ENCODE measurements around the gene TIMELESS. TPM values are rescaled to one million over a fixed set of nuclear protein-coding genes. Genes with fewer than 3 reads are reported as not detected.
"Not testable (repeated sequence)": the region's sequence is repeated elsewhere in the genome, so short reads cannot be mapped to it uniquely, and the experiment has no call there.

The TIMELESS gene
- total RNA-seq, 1 donor from 2014 or later, result 10.6 TPM

GRCh38 chr12:56451147-56451546, 1.9 kb upstream of the TIMELESS start:
- H3K27ac ChIP-seq, result no peak overlapping the region
- H3K36me3 ChIP-seq, result no peaks in the 10 kb centered on the region
- no peak overlapping the region for H3K4me3 ChIP-seq
- ATAC-seq, result no peak
- no peak for DNase-seq
- no peak for TF ChIP-seq CTCF (IDR thresholded peaks at IDR 0.05)
- H3K4me1 ChIP-seq, result peaks cover 12% of the 10 kb centered on the region
- H3K27me3 ChIP-seq (ENCODE audit: low read depth), result no peaks in the 10 kb centered on the region
- H3K9me3 ChIP-seq, result no peaks in the 10 kb centered on the region
- intact Hi-C loops (cut with DNase I), result no loop called here

- Histone ChIP-seq H3K4me3 (no peak overlapping the region), H3K9me3 (no peaks in the 10 kb centered on the region), H3K36me3 (no peaks in the 10 kb centered on the region), H3K27me3 (ENCODE audit: low read depth) (no peaks in the 10 kb centered on the region), H3K27ac (no peak overlapping the region), H3K4me1 (peaks cover 12% of the 10 kb centered on the region)
- intact Hi-C loops (cut with DNase I), result no loop called here
- ATAC-seq (no peak), DNase-seq (no peak)
- TF ChIP-seq CTCF (IDR thresholded peaks at IDR 0.05), result no peak
Measured at GRCh38 chr12:56450241-56450640, 1.0 kb upstream of the TIMELESS start.

- intact Hi-C loops (cut with DNase I), result no loop called here
Measured at GRCh38 chr12:56449622-56449984, 377 bp upstream of the TIMELESS start.

GRCh38 chr12:56443208-56443607, 6.0 kb downstream of the TIMELESS start:
- intact Hi-C loops (cut with DNase I); ATAC-seq; DNase-seq; H3K36me3 ChIP-seq; H3K9me3 ChIP-seq; H3K4me1 ChIP-seq; H3K27ac ChIP-seq; H3K4me3 ChIP-seq; H3K27me3 ChIP-seq (ENCODE audit: low read depth): not testable (repeated sequence)

More at GRCh38 chr12:56449622-56449984, 377 bp upstream of the TIMELESS start:
- ATAC-seq, result peak in 1 of 2 donors; percentile 2
- DNase-seq, result no peak
- no peak for TF ChIP-seq CTCF (IDR thresholded peaks at IDR 0.05)
- peak overlapping the region; percentile 87 for H3K27ac ChIP-seq
- no peaks in the 10 kb centered on the region for H3K27me3 ChIP-seq (ENCODE audit: low read depth)
- H3K4me3 ChIP-seq, result peak overlapping the region; percentile 79
- peaks cover 12% of the 10 kb centered on the region for H3K4me1 ChIP-seq
- no peaks in the 10 kb centered on the region for H3K36me3 ChIP-seq
- H3K9me3 ChIP-seq, result no peaks in the 10 kb centered on the region

GRCh38 chr12:56437430-56438176, 11.6 kb downstream of the TIMELESS start:
- DNase-seq, result no peak
- TF ChIP-seq CTCF (IDR thresholded peaks at IDR 0.05), result no peak
- intact Hi-C loops (cut with DNase I), result no loop called here

GRCh38 chr12:56434828-56435227, 14.4 kb downstream of the TIMELESS start:
- ATAC-seq (no peak), DNase-seq (no peak)
- Histone ChIP-seq H3K9me3 (no peaks in the 10 kb centered on the region), H3K4me3 (no peak overlapping the region), H3K27me3 (ENCODE audit: low read depth) (no peaks in the 10 kb centered on the region), H3K36me3 (peaks cover 25% of the 10 kb centered on the region), H3K27ac (no peak overlapping the region), H3K4me1 (no peaks in the 10 kb centered on the region)
- intact Hi-C loops (cut with DNase I), result no loop called here
- no peak for TF ChIP-seq CTCF (IDR thresholded peaks at IDR 0.05)

More at GRCh38 chr12:56437430-56438176, 11.6 kb downstream of the TIMELESS start:
- no peaks in the 10 kb centered on the region for H3K4me1 ChIP-seq
- no peak overlapping the region for H3K27ac ChIP-seq
- ATAC-seq, result no peak
- no peaks in the 10 kb centered on the region for H3K27me3 ChIP-seq (ENCODE audit: low read depth)
- H3K36me3 ChIP-seq, result peaks cover 11% of the 10 kb centered on the region
- H3K4me3 ChIP-seq, result no peak overlapping the region
- no peaks in the 10 kb centered on the region for H3K9me3 ChIP-seq
